A549 (cell line): ENCODE data around the gene OPRD1.

Source experiments
- BHLHE40 ChIP-seq: IDR thresholded peaks from 2 replicates; pipeline ENCODE4 v1.6.1; 2012; ENCODE audit warnings: low read depth, low read length, inconsistent platforms
- JUN ChIP-seq, 2 experiments: fragments of >200 bp; sonication (Bioruptor Twin); formaldehyde crosslinking; IDR thresholded peaks; 2 replicates in 1 of 2; 3 replicates in 1 of 2; pipeline ENCODE4 v1.6.1; 2016 to 2017
- RFX5 ChIP-seq: fragments of 450-650 bp; IDR thresholded peaks from 2 replicates; pipeline ENCODE4 v1.7.1; 2014; ENCODE audit warnings: antibody characterized with exemption, mild to moderate bottlenecking, moderate library complexity
- TF ChIP-seq, protein P1 (sequence below): fragments of 200-600 bp; sonication (generic); IDR thresholded peaks from 2 replicates; pipeline ENCODE4 v1.6.1; 2016; ENCODE audit warnings: antibody characterized with exemption, mild to moderate bottlenecking, moderate library complexity
- TF ChIP-seq, protein P2 (sequence below): fragments of >200 bp; sonication (Bioruptor Twin); formaldehyde crosslinking; IDR thresholded peaks from 3 replicates; pipeline ENCODE4 v1.5.1; 2016
- TF ChIP-seq, protein P3 (sequence below): IDR thresholded peaks from 2 replicates; pipeline ENCODE4 v1.6.1; 2012
- TF ChIP-seq, protein P4 (sequence below): fragments of 150-350 bp; IDR thresholded peaks from 2 replicates; pipeline ENCODE4 v1.6.1; 2014; ENCODE audit warnings: low read depth, mild to moderate bottlenecking, low read length

DNA sequence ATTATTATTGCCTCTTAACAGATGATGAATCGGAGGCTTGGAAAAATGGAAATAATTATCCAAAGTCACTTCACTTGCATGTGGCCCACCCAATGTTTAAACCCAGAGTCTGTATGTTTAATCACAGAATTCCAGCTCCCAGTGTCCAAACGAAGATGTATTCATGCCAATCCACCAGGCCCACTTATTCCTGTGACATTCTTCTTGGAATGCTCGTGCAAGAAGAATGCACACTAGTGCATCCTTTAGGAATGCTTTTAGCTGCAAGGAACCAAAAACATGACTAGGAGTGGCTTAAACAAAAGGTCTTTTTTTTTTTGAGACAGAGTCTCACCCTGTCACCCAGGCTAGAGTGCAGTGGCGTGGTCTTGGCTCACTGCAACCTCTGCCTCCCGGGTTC, 8.9 kb upstream of the OPRD1 start:
- TF ChIP-seq BHLHE40, result no peak
- TF ChIP-seq, protein P1, sequence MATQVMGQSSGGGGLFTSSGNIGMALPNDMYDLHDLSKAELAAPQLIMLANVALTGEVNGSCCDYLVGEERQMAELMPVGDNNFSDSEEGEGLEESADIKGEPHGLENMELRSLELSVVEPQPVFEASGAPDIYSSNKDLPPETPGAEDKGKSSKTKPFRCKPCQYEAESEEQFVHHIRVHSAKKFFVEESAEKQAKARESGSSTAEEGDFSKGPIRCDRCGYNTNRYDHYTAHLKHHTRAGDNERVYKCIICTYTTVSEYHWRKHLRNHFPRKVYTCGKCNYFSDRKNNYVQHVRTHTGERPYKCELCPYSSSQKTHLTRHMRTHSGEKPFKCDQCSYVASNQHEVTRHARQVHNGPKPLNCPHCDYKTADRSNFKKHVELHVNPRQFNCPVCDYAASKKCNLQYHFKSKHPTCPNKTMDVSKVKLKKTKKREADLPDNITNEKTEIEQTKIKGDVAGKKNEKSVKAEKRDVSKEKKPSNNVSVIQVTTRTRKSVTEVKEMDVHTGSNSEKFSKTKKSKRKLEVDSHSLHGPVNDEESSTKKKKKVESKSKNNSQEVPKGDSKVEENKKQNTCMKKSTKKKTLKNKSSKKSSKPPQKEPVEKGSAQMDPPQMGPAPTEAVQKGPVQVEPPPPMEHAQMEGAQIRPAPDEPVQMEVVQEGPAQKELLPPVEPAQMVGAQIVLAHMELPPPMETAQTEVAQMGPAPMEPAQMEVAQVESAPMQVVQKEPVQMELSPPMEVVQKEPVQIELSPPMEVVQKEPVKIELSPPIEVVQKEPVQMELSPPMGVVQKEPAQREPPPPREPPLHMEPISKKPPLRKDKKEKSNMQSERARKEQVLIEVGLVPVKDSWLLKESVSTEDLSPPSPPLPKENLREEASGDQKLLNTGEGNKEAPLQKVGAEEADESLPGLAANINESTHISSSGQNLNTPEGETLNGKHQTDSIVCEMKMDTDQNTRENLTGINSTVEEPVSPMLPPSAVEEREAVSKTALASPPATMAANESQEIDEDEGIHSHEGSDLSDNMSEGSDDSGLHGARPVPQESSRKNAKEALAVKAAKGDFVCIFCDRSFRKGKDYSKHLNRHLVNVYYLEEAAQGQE, result no peak
- TF ChIP-seq, protein P2, sequence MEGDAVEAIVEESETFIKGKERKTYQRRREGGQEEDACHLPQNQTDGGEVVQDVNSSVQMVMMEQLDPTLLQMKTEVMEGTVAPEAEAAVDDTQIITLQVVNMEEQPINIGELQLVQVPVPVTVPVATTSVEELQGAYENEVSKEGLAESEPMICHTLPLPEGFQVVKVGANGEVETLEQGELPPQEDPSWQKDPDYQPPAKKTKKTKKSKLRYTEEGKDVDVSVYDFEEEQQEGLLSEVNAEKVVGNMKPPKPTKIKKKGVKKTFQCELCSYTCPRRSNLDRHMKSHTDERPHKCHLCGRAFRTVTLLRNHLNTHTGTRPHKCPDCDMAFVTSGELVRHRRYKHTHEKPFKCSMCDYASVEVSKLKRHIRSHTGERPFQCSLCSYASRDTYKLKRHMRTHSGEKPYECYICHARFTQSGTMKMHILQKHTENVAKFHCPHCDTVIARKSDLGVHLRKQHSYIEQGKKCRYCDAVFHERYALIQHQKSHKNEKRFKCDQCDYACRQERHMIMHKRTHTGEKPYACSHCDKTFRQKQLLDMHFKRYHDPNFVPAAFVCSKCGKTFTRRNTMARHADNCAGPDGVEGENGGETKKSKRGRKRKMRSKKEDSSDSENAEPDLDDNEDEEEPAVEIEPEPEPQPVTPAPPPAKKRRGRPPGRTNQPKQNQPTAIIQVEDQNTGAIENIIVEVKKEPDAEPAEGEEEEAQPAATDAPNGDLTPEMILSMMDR, result no peak
- TF ChIP-seq JUN (IDR thresholded peaks at IDR 0.05), result no peak
- TF ChIP-seq, protein P3, sequence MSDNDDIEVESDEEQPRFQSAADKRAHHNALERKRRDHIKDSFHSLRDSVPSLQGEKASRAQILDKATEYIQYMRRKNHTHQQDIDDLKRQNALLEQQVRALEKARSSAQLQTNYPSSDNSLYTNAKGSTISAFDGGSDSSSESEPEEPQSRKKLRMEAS, result no peak
- TF ChIP-seq, protein P4, sequence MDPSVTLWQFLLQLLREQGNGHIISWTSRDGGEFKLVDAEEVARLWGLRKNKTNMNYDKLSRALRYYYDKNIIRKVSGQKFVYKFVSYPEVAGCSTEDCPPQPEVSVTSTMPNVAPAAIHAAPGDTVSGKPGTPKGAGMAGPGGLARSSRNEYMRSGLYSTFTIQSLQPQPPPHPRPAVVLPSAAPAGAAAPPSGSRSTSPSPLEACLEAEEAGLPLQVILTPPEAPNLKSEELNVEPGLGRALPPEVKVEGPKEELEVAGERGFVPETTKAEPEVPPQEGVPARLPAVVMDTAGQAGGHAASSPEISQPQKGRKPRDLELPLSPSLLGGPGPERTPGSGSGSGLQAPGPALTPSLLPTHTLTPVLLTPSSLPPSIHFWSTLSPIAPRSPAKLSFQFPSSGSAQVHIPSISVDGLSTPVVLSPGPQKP, result no peak
- TF ChIP-seq RFX5, result no peak
